ENCODE data around the gene YARS1.

Gene YARS1

DNA sequence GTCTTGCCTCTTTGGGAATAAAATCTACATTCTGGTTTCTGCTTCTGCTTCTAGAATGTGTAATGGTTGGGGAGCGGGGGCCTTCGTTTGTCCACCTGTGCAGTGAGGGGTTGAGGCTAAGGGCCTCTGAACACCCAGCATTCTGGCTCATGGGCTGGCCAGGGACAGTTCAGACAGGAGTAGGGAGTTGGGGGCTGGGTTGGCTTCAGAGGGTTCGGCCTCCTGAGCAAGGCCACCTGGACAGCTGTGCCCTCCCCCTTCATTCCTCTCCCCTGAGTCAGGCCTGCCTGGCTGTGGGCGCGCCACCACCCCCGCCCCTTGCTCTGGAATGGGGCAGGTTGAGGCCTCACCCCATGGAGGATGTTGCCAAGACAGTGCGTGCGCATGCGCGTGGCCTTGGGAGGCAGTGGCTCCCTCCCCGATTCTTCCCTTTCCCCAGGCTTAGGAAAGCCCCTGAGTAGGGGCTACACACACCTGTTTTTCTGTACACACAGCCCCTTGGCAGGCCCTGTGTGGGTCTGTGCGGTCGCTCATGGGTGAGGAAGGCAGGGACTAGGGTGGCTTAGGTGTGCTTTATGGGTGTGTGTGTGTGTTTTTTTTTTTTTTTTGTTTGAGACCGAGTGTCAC is 57.0 kb downstream of the YARS1 start:
- Histone ChIP-seq H3K4me1 (ENCODE audit: control insufficient read depth in 1 of 2, insufficient read depth in 2 of 2, low read length in 2 of 2) (peaks cover 3 to 12% of the 10 kb centered on the region in 2 donors), H3K27me3 (ENCODE audit: low read depth, low read length) (no peaks in the 10 kb centered on the region), H3K9me3 (ENCODE audit: control insufficient read depth in 1 of 2, low read length in 2 of 2) (no peaks in the 10 kb centered on the region), H3K36me3 (ENCODE audit: control insufficient read depth in 1 of 2, insufficient read depth in 2 of 2, low read length in 2 of 2) (no peaks in the 10 kb centered on the region), H3K4me3 (ENCODE audit: low read depth in 1 of 2, low read length in 2 of 2) (no peak overlapping the region), H3K27ac (ENCODE audit: low read length) (peak overlapping the region; percentile 94)

DNA sequence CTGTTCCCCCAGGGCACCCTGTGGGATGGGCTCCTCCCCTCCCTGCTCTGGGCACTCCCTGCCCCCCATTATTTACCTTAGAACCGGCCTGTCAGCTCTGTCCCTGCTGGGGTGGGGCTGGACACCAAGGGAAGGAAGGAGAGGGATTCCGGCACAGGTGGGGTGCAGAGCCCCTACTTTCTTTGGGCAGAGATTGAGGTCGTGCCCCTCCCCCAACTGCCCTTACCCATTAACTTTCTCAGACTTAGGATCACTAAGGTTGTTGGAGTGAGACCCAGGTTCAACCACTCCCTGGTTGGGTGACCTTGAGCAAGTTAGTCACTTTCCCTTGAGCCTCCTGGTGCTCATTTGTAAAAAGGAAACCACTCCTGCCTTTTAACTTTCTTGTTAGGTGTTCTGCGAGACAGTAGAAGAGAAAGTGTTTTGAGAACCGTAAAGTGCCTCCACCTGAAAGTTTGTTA is 57.6 kb downstream of the YARS1 start:
- H3K4me1 ChIP-seq (ENCODE audit: control insufficient read depth in 1 of 2, insufficient read depth in 2 of 2, low read length in 2 of 2) = peaks cover 0 to 14% of the 10 kb centered on the region in 2 donors
- H3K9me3 ChIP-seq (ENCODE audit: control insufficient read depth in 1 of 2, low read length in 2 of 2) = no peaks in the 10 kb centered on the region
- peak overlapping the region; percentile 94 for H3K27ac ChIP-seq (ENCODE audit: low read length)
- H3K4me3 ChIP-seq (ENCODE audit: low read depth in 1 of 2, low read length in 2 of 2) = no peak overlapping the region
- H3K27me3 ChIP-seq (ENCODE audit: low read depth, low read length) = no peaks in the 10 kb centered on the region
- no peaks in the 10 kb centered on the region for H3K36me3 ChIP-seq (ENCODE audit: control insufficient read depth in 1 of 2, insufficient read depth in 2 of 2, low read length in 2 of 2)

DNA sequence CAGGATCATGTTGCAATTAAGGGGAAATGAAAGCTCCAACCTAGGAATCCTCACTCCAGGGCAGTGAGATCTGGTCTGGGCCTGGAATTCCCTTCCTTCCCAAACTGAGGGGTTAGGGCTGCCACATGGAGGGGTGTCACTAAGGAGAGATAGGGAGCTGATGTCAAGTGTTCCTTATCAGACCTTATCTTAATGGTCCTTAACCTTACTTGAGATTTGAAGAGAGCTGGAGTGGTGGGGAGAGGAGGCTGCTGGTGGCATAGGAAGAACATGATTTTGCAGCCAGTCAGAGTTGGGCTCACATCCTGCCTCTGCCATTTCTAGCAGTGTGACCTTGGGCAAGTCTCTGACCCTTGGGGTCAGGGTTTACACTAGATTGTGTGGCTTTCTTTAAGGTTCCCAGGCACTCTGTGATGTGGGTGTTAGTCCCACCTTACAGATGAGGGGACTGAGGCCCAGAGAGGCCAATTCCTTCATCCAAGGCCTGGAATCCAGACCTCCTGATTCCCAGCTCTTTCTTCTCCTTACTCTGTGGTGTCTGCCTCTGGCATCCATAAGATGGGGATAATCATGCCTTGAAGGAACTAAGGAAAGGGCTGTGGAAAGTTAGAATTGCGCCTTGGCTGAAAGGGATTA is 58.2 kb downstream of the YARS1 start:
- H3K4me3 ChIP-seq (ENCODE audit: low read depth in 1 of 2, low read length in 2 of 2) = no peak overlapping the region
- no peaks in the 10 kb centered on the region for H3K9me3 ChIP-seq (ENCODE audit: control insufficient read depth in 1 of 2, low read length in 2 of 2)
- H3K27ac ChIP-seq (ENCODE audit: low read length) = peak overlapping the region; percentile 94
- peaks cover 0 to 14% of the 10 kb centered on the region in 2 donors for H3K4me1 ChIP-seq (ENCODE audit: control insufficient read depth in 1 of 2, insufficient read depth in 2 of 2, low read length in 2 of 2)
- no peaks in the 10 kb centered on the region for H3K27me3 ChIP-seq (ENCODE audit: low read depth, low read length)
- H3K36me3 ChIP-seq (ENCODE audit: control insufficient read depth in 1 of 2, insufficient read depth in 2 of 2, low read length in 2 of 2) = no peaks in the 10 kb centered on the region

DNA sequence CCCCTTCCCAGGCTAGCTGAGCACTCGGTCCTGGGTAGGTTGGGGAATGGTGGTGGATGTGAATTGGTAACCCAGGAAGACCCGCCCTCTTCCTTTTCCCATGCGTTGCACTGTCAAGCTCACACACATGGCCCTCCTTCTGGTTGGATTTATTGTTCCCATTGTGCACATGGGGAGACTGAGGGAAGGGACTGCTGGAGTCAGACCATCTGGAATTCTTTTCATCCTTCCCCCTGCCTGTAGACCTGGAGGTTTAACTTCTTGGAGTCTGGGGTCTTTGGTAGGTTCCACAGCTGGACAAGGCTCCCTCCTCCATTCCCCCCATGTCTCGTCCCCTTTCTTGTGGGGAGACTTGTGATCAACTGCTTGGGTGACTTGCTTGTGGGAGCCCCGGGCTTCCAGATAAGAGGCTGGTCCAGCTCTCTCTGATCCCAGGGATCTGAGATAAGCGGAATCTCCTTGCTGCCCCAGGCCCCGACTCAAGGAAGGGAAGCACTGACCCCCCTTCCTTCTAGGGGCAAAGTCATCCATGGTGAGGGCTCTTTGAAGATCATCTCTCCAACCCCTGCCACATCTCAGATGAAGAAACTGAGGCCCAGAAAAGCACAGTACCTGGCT is 58.9 kb downstream of the YARS1 start:
- no peaks in the 10 kb centered on the region for H3K9me3 ChIP-seq (ENCODE audit: control insufficient read depth in 1 of 2, low read length in 2 of 2)
- no peak overlapping the region for H3K4me3 ChIP-seq (ENCODE audit: low read depth in 1 of 2, low read length in 2 of 2)
- H3K27ac ChIP-seq (ENCODE audit: low read length) = peak overlapping the region; percentile 94
- peaks cover 4 to 14% of the 10 kb centered on the region in 2 donors for H3K4me1 ChIP-seq (ENCODE audit: control insufficient read depth in 1 of 2, insufficient read depth in 2 of 2, low read length in 2 of 2)
- no peaks in the 10 kb centered on the region for H3K36me3 ChIP-seq (ENCODE audit: control insufficient read depth in 1 of 2, insufficient read depth in 2 of 2, low read length in 2 of 2)
- H3K27me3 ChIP-seq (ENCODE audit: low read depth, low read length) = no peaks in the 10 kb centered on the region

DNA sequence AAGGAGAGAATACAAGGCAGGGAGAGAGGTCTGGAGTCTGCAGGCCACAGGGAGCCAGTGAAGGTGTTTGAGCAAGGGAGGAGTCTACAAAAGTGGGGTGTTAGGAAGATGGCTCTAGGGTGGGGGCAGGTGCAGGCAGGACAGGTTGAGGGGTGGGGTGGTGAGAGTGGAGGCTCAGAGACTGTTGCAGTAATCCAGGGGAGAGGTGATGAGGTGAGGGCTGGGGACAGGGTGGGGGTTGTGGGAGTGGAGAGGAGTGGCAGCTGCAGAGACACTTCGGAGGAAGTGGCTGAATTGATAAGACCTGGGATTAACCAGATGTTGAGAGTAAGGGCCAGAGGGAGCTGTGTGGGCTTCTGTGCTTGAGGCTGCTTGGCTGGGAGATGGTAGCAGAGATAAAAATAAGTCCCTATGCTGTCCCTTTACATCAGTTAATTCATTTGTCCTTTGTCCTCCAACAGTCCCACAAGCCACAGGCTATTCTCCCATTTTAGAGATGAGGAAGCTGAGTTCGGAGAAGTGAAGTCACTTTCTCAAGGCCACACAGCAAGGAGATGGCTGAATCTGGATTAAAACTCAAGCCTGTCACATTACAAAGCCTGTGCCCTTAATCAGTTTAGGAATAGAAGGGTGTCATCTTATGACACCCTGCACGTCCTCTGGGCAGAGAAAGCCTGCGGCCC is 59.8 kb downstream of the YARS1 start:
- Histone ChIP-seq H3K36me3 (ENCODE audit: control insufficient read depth in 1 of 2, insufficient read depth in 2 of 2, low read length in 2 of 2) (no peaks in the 10 kb centered on the region), H3K27me3 (ENCODE audit: low read depth, low read length) (no peaks in the 10 kb centered on the region), H3K4me3 (ENCODE audit: low read depth in 1 of 2, low read length in 2 of 2) (no peak overlapping the region), H3K27ac (ENCODE audit: low read length) (peak overlapping the region; percentile 94), H3K4me1 (ENCODE audit: control insufficient read depth in 1 of 2, insufficient read depth in 2 of 2, low read length in 2 of 2) (peaks cover 7 to 14% of the 10 kb centered on the region in 2 donors), H3K9me3 (ENCODE audit: control insufficient read depth in 1 of 2, low read length in 2 of 2) (no peaks in the 10 kb centered on the region)

DNA sequence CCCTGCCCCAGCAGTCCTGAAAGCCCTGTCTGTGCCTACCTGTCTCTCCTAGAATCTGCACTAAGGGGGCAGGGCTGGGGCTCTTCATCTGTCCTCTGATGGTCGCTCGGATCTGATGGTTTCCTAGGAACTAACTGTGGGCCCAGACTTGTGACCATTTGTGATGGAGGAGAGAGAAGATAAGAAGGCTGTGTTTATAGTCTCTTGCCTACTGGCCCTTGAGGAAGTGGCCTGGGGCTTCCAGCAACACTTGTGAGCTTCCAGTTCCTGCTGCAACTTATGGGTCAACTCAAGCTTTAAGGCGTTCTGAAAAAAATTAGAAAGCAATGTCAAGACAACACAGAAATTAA is 61.4 kb downstream of the YARS1 start:
- no peak overlapping the region for H3K4me3 ChIP-seq (ENCODE audit: low read depth in 1 of 2, low read length in 2 of 2)
- H3K36me3 ChIP-seq (ENCODE audit: control insufficient read depth in 1 of 2, insufficient read depth in 2 of 2, low read length in 2 of 2) = no peaks in the 10 kb centered on the region
- no peaks in the 10 kb centered on the region for H3K27me3 ChIP-seq (ENCODE audit: low read depth, low read length)
- H3K4me1 ChIP-seq (ENCODE audit: control insufficient read depth in 1 of 2, insufficient read depth in 2 of 2, low read length in 2 of 2) = peaks cover 7 to 8% of the 10 kb centered on the region in 2 donors
- peak overlapping the region; percentile 45 for H3K27ac ChIP-seq (ENCODE audit: low read length)
- no peaks in the 10 kb centered on the region for H3K9me3 ChIP-seq (ENCODE audit: control insufficient read depth in 1 of 2, low read length in 2 of 2)

DNA sequence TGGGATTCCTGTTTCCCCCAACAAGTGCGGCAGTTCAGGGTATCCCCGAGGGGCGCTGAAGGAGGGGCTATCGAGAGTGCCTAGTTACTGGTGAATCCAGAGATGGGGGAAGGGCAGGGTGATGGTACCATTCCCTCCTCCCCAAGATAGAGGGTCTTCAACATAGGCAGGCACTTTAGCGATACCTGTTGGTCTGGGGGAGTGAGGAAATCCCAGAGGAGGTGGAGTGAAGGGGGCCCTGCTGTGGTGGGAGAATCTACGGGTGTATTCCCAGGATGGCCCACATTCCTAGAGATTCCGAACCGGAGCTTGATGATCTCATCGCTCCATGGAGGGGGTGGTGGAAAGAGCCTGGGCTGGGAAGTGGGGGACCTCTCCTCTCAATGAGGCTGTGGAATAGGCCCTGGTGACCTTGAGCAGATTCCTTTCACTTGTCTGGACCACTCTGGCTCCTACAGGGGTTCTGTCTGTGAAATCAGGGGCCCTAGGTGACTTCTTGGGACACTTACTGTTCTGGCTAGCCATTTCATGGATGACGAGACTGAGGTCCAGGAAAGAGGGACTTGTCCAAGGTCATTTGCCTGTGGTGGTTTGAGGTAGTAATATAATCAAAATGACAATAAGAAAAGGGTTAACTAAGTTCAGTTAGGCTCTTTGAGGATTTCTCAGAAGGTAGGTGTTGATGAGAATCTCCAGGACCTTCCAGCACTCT is 61.9 kb downstream of the YARS1 start:
- Histone ChIP-seq H3K27ac (ENCODE audit: low read length) (peak overlapping the region; percentile 45), H3K27me3 (ENCODE audit: low read depth, low read length) (no peaks in the 10 kb centered on the region), H3K9me3 (ENCODE audit: control insufficient read depth in 1 of 2, low read length in 2 of 2) (no peaks in the 10 kb centered on the region), H3K4me3 (ENCODE audit: low read depth in 1 of 2, low read length in 2 of 2) (peak overlapping the region in 1 of 2 donors; percentile 65), H3K4me1 (ENCODE audit: control insufficient read depth in 1 of 2, insufficient read depth in 2 of 2, low read length in 2 of 2) (peaks cover 7 to 8% of the 10 kb centered on the region in 2 donors), H3K36me3 (ENCODE audit: control insufficient read depth in 1 of 2, insufficient read depth in 2 of 2, low read length in 2 of 2) (no peaks in the 10 kb centered on the region)

DNA sequence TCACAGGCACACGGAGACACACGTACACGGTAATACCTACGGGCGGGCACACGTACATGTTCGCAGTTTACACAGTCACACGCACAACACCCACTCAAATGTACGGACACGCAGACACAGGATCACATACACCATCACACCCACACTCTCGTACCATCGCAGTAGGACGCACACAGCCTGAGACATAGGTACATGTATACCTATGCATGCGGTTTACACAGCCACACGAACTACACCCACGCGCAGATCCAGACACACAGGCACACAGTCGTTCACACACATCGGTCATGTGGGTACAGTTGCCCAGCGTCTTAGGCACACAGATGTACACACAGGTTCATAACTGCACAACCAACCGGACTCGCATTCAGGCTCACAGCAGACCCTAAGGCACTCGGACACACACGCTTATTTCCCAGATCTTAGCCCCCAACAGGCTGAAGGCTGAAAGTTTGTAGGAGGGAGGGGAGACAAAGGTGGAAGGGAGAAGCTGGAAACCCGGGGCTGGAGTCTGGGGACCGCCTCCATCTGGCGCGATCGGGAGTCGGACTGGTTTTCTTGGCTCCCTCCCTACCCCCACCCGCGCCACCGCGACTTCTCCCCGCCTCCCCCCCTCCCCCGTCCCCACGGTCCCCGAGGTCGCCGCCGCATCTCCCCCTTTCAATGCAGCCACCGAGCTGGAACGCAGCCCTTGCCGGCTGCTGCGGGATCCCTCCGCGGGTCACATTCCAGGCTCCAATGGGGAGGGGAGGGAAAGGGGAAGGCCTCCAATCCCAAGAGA is 62.7 kb downstream of the YARS1 start:
- Histone ChIP-seq H3K27ac (ENCODE audit: low read length) (peak overlapping the region; percentile 36), H3K4me1 (ENCODE audit: control insufficient read depth in 1 of 2, insufficient read depth in 2 of 2, low read length in 2 of 2) (peaks cover 7 to 8% of the 10 kb centered on the region in 2 donors), H3K27me3 (ENCODE audit: low read depth, low read length) (no peaks in the 10 kb centered on the region)

DNA sequence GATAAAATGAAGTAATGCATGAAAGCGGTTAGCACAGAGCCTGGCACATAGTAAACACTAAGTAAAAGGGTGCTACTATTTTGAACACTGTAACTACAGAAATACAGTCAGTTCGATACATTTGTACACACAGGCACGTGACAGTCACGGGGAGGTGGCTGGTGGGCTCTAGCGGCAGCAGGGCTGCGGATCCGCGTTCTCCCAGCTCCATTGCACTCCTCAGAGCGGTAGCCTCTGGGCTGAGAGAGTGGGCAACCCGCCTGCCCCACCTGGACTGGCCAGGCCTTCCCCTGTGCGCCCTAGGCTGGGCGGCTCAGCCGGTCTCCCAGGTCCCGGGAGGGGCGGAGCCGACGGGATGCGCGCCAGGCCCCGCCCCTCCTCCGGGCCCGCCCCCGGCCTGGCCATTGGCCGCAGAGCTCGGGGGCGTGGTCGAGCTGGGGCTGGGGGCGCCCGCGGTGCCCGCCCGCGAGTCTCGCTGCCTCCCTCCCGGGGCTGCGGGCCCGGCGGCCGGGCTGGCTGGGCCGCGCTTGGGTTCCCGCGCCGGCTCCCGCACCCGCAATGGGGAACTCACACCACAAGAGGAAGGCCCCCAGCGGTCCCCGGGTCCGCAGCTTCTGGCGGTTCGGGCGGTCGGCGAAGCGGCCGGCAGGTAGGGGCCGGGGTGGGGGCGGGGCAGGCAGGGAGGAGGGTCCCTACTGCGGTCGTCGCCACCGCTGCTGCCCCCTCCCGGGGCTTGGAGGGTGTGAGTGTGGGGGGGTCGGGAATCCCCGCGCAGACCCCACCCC is 63.4 kb downstream of the YARS1 start:
- H3K4me1 ChIP-seq (ENCODE audit: control insufficient read depth in 1 of 2, insufficient read depth in 2 of 2, low read length in 2 of 2) = peaks cover 7 to 8% of the 10 kb centered on the region in 2 donors
- no peak overlapping the region for H3K27ac ChIP-seq (ENCODE audit: low read length)

More for the DNA sequence above, 62.7 kb downstream of the YARS1 start:
- Histone ChIP-seq H3K4me3 (ENCODE audit: low read depth in 1 of 2, low read length in 2 of 2) (peak overlapping the region; percentile 65 to 76), H3K36me3 (ENCODE audit: control insufficient read depth in 1 of 2, insufficient read depth in 2 of 2, low read length in 2 of 2) (no peaks in the 10 kb centered on the region), H3K9me3 (ENCODE audit: control insufficient read depth in 1 of 2, low read length in 2 of 2) (no peaks in the 10 kb centered on the region)

DNA sequence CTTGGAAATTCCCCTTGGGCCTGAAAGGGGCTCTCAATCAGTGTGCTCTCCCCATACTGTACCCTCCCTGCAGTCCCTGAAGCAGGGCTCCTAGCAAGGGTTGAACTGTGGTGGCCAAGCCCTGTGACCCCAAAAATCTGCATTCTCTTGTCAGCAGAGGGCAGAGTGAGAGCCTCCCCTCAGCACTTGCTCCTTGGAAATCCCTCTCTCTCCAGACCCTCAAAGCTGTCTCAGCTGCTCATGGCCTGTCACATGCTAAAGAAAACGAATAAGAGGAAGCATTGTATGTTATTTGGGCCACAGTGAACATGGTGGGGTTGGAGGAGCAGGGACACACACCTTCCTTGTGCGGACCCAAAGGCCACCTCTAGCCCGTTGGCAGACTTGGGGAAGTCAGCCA is 67.4 kb downstream of the YARS1 start:
- Histone ChIP-seq H3K9me3 (ENCODE audit: control insufficient read depth in 1 of 2, low read length in 2 of 2) (no peaks in the 10 kb centered on the region), H3K4me1 (ENCODE audit: control insufficient read depth in 1 of 2, insufficient read depth in 2 of 2, low read length in 2 of 2) (peaks cover 0 to 7% of the 10 kb centered on the region in 2 donors), H3K4me3 (ENCODE audit: low read depth in 1 of 2, low read length in 2 of 2) (no peak overlapping the region), H3K27ac (ENCODE audit: low read length) (no peak overlapping the region), H3K27me3 (ENCODE audit: low read depth, low read length) (no peaks in the 10 kb centered on the region), H3K36me3 (ENCODE audit: control insufficient read depth in 1 of 2, insufficient read depth in 2 of 2, low read length in 2 of 2) (no peaks in the 10 kb centered on the region)

More for the DNA sequence above, 63.4 kb downstream of the YARS1 start:
- Histone ChIP-seq H3K27me3 (ENCODE audit: low read depth, low read length) (no peaks in the 10 kb centered on the region), H3K4me3 (ENCODE audit: low read depth in 1 of 2, low read length in 2 of 2) (peak overlapping the region; percentile 65 to 76), H3K36me3 (ENCODE audit: control insufficient read depth in 1 of 2, insufficient read depth in 2 of 2, low read length in 2 of 2) (no peaks in the 10 kb centered on the region), H3K9me3 (ENCODE audit: control insufficient read depth in 1 of 2, low read length in 2 of 2) (no peaks in the 10 kb centered on the region)

Data from muscle layer of duodenum (tissue), 2 donors.